Fibroblast of mammary gland (primary cell): ENCODE results near the gene ASB11.

ENCODE experiments used
- DNase-seq: peaks from one replicate; pipeline ENCODE4 v3.0.0-alpha.2; 2010; ENCODE audit warnings: low read depth
- H3K4me3 ChIP-seq: 2 replicates; pipeline ENCODE4 v1.5.1; 2011; ENCODE audit warnings: low read depth, mild to moderate bottlenecking, low read length, moderate library complexity; ENCODE audit not compliant: control insufficient read depth
- CTCF ChIP-seq: conservative IDR thresholded peaks from 2 replicates; pipeline ENCODE4 v1.5.1; 2011; ENCODE audit warnings: low read depth, low read length, inconsistent platforms; ENCODE audit not compliant: control insufficient read depth, insufficient read depth

Gene ASB11

GRCh38 chrX:15315509-15315908 lies at the start of gene ASB11:
Gene ASB11, minus strand, starts transcription at chrX:15315640. Its CDS starts 35 bp downstream, at chrX:15315605.
- no peak for TF ChIP-seq CTCF
- H3K4me3 ChIP-seq, result no peak within 1 kb of the TSS
- no peak for DNase-seq

DNA sequence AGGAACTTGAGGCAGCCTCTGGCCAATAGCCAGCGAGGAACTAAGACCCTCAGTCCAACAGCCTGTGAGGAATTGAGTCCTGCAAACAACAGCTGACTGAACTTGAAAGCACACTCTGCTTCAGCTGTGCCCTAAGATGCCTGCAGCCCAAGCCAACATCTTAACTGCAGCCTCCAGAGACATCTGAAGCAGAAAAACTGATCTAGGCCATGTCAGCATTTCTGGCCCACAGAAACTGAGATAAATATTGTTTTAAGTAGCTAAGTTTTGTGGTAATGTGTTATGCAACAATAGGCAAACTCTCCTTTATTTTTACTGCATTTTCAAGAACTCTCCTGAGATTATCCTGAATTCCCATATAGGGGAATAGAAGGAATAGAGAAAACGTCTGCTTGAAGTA lies 44.3 kb upstream of the ASB11 start:
- H3K4me3 ChIP-seq, result no peak overlapping the region
- peak; percentile 20 for DNase-seq
- no peak for TF ChIP-seq CTCF

DNA sequence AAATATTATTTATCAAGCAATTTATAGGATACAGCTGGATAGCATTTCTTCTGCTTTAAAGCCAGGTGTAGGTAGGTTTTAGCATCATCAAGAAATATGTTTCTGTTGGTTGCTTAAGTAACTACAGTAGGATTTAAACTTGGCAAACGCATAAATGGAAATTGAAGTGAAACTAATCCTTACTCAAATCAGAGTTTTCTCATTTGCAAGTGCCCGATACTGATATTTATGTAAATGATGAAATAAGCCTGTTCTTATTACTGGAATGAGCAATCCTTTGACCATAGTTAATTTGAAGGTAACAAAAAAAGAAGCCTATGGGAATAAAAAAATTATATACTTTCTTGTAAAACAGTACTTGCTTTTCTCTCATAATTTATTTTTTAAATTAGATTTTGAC lies 43.1 kb upstream of the ASB11 start:
- no peak overlapping the region for H3K4me3 ChIP-seq
- no peak for DNase-seq
- no peak for TF ChIP-seq CTCF

DNA sequence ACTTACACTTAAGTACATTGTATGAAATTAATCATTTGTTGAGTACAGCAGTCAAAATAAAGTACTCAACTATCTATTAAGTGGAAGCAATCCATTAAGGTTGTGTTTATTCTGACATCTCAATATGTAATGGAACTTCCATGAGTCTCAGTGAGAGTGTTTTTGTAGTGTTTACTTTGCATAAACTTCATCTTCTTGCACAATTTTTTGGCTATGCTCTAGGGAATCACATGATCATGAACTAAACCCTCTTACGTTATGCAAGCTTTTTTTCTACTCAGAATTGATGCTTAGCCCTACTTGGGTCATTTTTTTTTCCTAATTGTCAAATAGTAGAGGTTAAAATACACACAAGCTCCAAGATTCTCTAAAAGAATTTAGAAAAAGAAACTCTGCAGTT lies 41.0 kb upstream of the ASB11 start:
- no peak overlapping the region for H3K4me3 ChIP-seq
- no peak for TF ChIP-seq CTCF
- DNase-seq, result peak; percentile 83

GRCh38 chrX:15350329-15350996 lies 35.0 kb upstream of the ASB11 start:
- DNase-seq, result no peak
- TF ChIP-seq CTCF, result no peak
- no peak overlapping the region for H3K4me3 ChIP-seq

GRCh38 chrX:15349046-15349445 lies 33.6 kb upstream of the ASB11 start:
- DNase-seq, result peak; percentile 79
- no peak overlapping the region for H3K4me3 ChIP-seq
- TF ChIP-seq CTCF, result peak; percentile 66

GRCh38 chrX:15345976-15346375 lies 30.5 kb upstream of the ASB11 start:
- no peak for DNase-seq
- TF ChIP-seq CTCF, result no peak

More at GRCh38 chrX:15345976-15346375, 30.5 kb upstream of the ASB11 start:
- no peak overlapping the region for H3K4me3 ChIP-seq
